ENCODE results near the gene TRAPPC10.

DNA sequence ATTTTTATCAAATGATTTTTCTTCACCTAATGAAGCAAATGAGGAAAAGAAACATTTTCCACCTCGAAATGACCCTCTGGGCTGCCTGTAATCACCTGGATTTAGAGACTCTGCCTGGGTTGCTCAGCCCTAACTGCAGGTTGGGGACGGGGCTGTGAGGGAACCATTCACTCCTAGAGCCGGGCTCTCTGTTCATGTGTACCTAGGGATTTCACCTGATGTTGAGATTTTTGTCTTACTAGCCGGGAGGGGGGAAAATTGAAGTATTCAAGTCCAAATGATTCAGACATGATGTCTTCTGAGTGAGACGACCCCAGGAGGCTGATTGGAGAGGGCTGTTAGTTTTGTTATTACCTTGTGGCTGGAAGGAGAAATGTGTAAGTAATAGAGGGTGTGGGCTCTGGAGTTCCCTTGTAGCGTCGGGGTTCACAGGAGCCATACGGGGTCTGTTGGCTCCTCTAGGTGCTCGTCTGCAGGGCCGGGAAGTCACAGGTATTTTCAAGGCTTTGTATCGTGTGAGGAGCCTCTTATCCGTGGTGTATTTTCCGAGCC lies 52.8 kb downstream of the TRAPPC10 start:
- TF ChIP-seq, protein P1, sequence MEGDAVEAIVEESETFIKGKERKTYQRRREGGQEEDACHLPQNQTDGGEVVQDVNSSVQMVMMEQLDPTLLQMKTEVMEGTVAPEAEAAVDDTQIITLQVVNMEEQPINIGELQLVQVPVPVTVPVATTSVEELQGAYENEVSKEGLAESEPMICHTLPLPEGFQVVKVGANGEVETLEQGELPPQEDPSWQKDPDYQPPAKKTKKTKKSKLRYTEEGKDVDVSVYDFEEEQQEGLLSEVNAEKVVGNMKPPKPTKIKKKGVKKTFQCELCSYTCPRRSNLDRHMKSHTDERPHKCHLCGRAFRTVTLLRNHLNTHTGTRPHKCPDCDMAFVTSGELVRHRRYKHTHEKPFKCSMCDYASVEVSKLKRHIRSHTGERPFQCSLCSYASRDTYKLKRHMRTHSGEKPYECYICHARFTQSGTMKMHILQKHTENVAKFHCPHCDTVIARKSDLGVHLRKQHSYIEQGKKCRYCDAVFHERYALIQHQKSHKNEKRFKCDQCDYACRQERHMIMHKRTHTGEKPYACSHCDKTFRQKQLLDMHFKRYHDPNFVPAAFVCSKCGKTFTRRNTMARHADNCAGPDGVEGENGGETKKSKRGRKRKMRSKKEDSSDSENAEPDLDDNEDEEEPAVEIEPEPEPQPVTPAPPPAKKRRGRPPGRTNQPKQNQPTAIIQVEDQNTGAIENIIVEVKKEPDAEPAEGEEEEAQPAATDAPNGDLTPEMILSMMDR (IDR thresholded peaks at IDR 0.05): no peak
- no peak for TF ChIP-seq POLR2A (IDR thresholded peaks at IDR 0.05)
